GM18870 (cell line): ENCODE measurements around the gene SLC5A1.
"Not testable (repeated sequence)": the region's sequence is repeated elsewhere in the genome, so short reads cannot be mapped to it uniquely, and the experiment has no call there.

Experiments used
- ATAC-seq: cut with Tn5 transposase; IDR thresholded peaks from one replicate; pipeline ENCODE4 v1.9.1; 2021; ENCODE audit warnings: moderate library complexity; ENCODE audit not compliant: unreplicated experiment

The SLC5A1 gene

DNA sequence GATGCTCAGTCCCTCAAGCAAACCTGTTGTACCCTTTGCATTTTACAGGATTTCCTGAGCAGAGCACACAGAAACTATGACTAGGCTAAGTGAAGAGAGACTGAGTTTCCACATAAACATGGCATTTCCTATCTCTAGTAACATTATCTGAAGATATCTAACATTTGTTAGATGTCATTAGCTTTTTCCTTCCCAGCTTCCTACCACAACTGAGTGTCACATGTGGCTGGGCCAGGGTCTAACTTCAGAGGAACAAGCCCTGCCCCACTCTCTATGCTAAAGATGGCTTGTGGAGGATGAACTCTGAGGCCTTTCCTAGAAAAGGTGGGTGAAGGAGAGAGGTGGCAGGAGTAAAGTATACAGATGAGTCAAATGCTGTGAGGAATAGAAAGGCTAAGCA, 99.5 kb downstream of the SLC5A1 start:
- no peak for ATAC-seq

DNA sequence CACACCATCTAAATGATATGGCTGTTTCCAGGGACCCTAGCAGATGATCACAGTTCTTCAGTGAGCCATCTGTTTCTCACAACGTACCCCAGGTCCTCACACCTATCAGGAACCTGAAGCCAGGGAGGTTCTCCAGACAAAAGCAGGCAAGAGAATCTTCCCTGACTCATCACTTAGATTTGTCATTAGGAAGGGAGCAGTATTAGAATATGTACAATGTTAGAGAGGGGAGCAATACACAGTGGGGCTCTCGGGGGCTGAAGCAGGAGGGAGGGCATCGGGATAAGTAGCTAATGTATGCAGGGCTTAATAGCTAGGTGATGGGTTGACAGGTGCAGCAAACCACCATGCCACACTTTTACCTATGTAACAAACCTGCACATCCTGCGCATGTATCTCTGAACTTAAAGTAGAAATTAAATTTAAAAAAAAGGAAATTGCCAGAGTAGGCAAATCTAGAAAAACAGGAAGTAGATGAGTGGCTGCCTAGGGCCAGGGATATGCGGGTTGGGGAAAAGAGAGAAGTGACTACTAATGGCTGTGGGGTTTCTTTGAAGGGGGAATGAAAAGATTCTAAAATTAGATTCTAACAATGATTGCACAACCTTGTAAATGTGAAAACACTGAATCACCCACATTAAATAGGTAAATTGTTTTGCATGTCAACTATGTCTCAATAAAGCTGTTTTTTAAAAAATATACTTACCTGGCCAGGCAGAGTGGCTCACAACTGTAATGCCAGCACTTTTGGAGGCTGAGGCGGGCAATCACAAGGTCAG, 101.6 kb downstream of the SLC5A1 start:
- no peak for ATAC-seq

DNA sequence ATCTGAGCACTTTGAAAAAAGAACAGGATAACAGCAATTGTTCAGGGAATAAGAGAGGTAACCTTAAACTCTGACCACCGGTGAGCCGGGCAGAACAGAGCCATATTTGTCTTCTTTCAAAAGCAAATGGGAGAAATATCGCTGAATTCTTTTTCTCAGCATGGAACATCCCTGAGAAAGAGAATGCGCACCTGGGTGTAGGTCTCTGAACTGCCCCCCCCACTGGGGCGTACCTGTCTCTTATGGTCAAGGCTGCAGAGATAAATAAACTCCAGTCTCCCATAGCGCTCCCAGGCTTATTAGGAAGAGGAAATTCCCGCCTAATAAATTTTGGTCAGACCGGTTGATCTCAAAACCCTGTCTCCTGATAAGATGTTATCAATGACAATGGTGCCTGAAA, 104.1 kb downstream of the SLC5A1 start:
- ATAC-seq, result not testable (repeated sequence)

DNA sequence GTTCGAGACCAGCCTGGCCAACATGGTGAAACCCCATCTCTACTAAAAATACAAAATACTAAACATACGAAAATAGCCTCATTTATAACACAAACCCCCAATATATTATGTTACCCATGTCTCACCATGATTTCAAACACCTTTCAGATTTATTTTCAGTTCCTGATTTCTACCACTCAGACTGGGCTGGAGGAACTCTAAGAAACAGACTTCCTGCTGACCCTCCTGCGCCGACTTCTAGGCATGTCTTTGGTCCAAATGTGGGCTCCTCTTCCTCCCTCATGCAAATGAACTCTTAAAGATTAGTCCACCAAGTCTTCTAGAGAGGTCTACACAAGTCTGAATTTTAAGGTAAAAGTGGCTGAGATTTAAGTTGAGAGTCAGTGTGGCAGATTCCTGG, 105.3 kb downstream of the SLC5A1 start:
- ATAC-seq, result not testable (repeated sequence)

DNA sequence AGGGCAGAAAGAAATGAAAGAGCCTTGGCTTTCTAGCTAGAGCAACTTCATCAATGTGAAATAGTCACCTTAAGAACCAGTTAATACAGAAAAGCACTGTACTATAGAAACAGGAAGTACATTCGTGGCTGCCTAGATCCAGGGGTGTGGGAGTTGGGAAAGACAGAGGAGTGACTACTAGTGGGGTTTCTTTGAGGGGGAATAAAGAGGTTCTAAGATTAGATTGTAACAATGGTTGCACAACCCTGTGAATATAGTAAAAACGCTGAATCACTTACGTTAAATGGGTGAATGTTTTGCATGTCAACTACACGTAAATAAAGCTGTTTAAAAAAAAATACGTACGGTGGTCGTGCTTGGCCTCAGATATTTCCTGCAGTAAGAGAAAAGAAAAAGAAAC, 107.6 kb downstream of the SLC5A1 start:
- ATAC-seq, result not testable (repeated sequence)

DNA sequence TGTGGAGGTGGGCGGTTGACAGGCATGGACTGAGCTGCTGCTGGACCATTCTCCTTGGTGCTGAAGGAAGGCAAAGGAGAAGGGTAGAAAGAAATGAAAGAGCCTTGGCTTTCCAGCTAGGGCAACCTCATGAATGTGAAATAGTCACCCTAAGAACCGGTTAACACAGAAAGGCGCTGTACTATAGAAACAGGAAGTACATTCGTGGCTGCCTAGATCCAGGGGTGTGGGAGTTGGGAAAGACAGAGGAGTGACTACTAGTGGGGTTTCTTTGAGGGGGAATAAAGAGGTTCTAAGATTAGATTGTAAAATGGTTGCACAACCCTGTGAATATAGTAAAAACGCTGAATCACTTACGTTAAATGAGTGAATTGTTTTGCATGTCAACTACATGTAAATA, 108.6 kb downstream of the SLC5A1 start:
- ATAC-seq, result not testable (repeated sequence)

DNA sequence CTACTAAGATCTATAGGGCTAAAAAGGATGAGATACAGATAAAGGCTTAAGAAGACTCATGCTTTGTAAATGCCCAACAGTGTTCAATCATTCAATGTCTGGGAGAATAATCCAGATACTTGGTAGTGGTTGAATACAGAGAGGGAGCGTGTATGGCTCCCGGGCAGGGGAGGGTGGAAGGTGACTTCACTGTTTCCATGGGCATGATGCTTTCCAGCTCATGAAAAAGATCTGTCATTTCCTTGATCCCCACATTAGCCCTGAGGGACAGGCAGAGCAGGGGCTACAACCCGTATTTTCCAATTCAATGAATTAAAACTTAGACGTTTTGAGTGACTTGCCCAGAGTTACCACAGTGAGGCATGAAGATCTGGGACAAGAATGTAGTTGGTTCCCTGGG, 111.7 kb downstream of the SLC5A1 start:
- not testable (repeated sequence) for ATAC-seq

DNA sequence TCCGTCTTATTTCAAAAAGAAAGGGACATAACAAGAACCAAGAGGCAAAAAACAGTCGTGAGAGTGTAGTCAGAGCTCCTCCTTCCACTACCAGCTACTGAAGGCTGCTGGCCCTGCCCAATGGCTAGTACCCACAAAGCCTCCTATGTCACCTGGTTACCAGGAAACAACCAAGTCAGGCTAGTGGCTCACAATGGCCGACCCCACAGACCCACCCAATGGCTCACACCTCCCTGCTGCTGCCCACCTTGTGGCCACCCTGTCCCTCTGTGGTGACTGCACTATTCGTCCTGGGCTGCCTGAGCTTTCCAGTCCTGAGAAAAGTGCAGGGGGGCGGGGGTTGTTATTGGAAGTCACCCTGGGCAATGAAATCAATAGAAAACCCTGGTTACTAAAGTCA, 114.6 kb downstream of the SLC5A1 start:
- ATAC-seq, result not testable (repeated sequence)

DNA sequence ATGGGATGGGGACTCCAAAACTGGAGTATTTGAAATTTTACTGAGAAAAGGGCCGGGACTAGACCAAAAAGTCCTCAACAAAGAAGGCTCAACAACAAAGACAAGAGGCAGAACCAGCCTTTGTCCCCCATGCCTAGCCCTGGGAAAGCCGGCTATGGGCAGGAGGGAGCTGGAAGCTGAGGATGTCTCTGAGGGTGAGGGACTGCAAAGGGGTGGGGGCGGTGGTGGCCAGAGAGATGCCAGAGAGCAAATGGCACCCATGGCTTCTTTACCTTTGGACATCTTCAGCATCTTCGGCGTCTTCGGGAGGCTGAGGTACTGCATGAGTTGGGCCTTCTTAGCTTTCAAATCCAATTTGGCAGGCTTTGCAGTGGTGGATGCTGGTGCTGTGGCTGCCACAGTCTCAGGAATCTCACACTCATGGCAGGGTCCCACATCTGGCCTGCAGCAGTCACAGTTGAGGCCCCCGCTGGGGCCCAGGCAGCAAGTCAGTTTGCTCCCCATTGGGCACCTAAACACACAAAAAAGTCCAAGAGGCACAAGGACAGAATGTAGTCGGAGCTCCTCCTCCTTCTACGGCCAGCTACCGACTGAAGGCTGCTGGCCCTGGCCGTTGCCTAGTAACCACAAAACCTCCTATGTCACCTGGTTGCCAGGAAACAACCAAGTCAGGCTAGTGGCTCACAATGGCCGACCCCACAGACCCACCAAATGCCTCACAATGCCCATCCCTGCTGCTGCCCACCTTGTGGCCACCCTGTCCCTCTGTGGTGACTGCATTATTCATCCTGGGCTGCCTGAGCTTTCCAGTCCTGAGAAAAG, 115.9 kb downstream of the SLC5A1 start, which contains the start of gene C22orf42:
Gene C22orf42 (minus strand): TSS at position 592 of the 822 bp plus-strand sequence. CDS start 88 bp downstream, at position 504.
- ATAC-seq, result no peak

DNA sequence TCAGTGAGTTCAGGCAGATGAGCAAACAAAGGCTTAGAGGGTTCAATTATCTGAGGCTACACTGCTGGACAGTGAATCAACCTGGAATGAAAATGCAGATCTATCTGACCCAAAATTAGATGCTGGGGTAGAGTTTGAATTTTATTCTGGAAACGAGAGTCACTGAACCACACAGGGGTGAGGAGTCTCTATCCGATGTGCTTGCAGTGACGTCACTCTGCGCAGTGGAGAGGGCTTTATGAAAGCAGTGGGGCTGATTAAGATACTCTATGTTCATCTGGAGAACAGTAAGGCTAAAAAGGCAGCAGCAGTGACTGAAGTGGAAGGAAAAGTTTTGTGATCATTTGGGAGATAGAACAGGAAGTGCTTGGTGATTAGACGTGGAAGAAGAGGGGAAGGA, 117.3 kb downstream of the SLC5A1 start:
- not testable (repeated sequence) for ATAC-seq
